BJ (cell line): ENCODE results near the gene IFIT5. TPM values are rescaled to one million over a fixed set of nuclear protein-coding genes. Genes with fewer than 3 reads are reported as not detected.
"Not testable (repeated sequence)": the region's sequence is repeated elsewhere in the genome, so short reads cannot be mapped to it uniquely, and the experiment has no call there.

Experiments used
- CTCF ChIA-PET: fragments of 350-600 bp; formaldehyde crosslinking; extraction: SDS; loops from one replicate; lab custom pipeline; 2021; ENCODE audit warnings: antibody characterized with exemption, inconsistent platforms; lab: Yijun Ruan, JAX
- POLR2A ChIA-PET: fragments of 300-600 bp; sonication (Branson Sonifier 250); formaldehyde crosslinking; extraction: SDS; loops from one replicate; lab custom pipeline; 2021; ENCODE audit warnings: antibody characterized with exemption; lab: Charles Lee
- DNase-seq: peaks from one replicate; pipeline ENCODE4 v3.0.0-alpha.2; 2011; ENCODE audit warnings: low read depth
- H3K27me3 ChIP-seq: 2 replicates; pipeline ENCODE4 v1.6.0; 2011; ENCODE audit warnings: low read length; ENCODE audit not compliant: control insufficient read depth, insufficient read depth
- H3K36me3 ChIP-seq: 2 replicates; pipeline ENCODE4 v1.5.1; 2011; ENCODE audit warnings: low read length; ENCODE audit not compliant: control insufficient read depth, insufficient read depth
- H3K4me3 ChIP-seq: 2 replicates; pipeline ENCODE4 v1.5.1; 2011; ENCODE audit warnings: low read depth, mild to moderate bottlenecking, control low read depth, low read length
- polyA plus RNA-seq: library from polyadenylated mRNA; depleted of rRNA; stranded (reverse); fragments of >200 nt; gene quantifications from 2 replicates; pipeline ENCODE4 v1.2.3, GENCODE V29; 2011
- TF ChIP-seq, protein P1 (sequence below): IDR thresholded peaks from 2 replicates; pipeline ENCODE4 v1.5.1; 2011; ENCODE audit warnings: low read depth, mild to moderate bottlenecking, control low read depth, inconsistent platforms, low read length, moderate library complexity; ENCODE audit not compliant: insufficient read depth

The IFIT5 gene
- polyA plus RNA-seq, 1 experiment: 6.5 TPM

- ChIA-PET CTCF (interaction anchor here (1.1 kb wide), 1 partner anchor 151 kb away, joined by 3 read pairs; no protein-coding TSS in a partner anchor), POLR2A (no interaction called here)
- peaks cover 5% of the 10 kb centered on the region; the same call in 1 of the 2 replicates for H3K36me3 ChIP-seq
- H3K27me3 ChIP-seq: no peaks in the 10 kb centered on the region
- H3K4me3 ChIP-seq: no peak overlapping the region
- TF ChIP-seq, protein P1, sequence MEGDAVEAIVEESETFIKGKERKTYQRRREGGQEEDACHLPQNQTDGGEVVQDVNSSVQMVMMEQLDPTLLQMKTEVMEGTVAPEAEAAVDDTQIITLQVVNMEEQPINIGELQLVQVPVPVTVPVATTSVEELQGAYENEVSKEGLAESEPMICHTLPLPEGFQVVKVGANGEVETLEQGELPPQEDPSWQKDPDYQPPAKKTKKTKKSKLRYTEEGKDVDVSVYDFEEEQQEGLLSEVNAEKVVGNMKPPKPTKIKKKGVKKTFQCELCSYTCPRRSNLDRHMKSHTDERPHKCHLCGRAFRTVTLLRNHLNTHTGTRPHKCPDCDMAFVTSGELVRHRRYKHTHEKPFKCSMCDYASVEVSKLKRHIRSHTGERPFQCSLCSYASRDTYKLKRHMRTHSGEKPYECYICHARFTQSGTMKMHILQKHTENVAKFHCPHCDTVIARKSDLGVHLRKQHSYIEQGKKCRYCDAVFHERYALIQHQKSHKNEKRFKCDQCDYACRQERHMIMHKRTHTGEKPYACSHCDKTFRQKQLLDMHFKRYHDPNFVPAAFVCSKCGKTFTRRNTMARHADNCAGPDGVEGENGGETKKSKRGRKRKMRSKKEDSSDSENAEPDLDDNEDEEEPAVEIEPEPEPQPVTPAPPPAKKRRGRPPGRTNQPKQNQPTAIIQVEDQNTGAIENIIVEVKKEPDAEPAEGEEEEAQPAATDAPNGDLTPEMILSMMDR: no peak
- DNase-seq: no peak
These were observed 11.3 kb upstream of the IFIT5 start for GRCh38 chr10:89403043-89403442.

DNA sequence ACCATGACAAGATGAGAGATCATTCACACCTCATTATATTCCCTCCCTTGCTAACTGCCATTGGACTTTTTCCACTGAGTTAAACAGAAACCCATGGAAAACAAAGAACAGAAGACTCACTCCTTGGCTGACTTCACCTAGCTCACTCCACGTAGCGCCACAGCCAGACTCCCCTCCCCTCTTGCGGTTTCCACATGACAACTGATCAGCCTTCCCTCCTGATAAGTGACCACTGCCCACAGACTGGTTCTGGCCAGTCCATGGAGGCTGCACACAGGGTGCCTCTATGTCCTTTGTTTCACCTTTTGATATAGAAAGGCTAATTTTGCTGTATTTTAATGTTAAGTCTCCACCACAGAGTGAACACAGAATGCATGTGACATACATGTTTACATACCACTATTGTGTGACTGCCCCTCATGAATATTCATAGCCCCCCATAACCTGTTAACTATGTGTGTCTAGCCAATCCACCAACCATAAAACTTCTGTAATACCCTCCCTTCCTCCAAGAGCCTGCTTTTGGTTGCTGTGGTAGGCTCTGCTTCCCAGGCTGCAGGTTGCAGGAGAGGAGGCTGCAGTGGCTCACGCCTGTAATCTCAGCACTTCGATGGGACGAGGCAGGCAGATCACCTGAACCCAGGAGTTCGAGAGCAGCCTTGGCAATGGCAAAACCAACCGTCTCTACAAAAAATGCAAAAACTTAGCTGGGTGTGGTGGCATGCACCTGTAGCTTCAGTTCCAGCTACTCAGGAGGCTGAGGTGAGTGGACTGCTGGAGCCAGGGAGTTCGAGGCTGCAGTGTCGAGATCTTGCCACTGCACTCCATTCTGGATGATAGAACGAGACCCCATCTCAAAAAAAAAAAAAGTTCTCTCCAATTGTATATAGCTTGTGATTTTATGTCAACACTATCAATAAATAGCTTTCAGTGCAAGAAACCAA is 10.0 kb upstream of the IFIT5 start:
- TF ChIP-seq, protein P1: no peak
- no peak for DNase-seq
- Histone ChIP-seq H3K36me3 (peaks cover 5% of the 10 kb centered on the region; the same call in 1 of the 2 replicates), H3K27me3 (no peaks in the 10 kb centered on the region), H3K4me3 (no peak overlapping the region)
- ChIA-PET POLR2A (no interaction called here), CTCF (interaction anchor here (0.6 to 0.7 kb wide), 3 partner anchors 10 to 172 kb away, joined by 3 read pairs; partner anchors contain the start of gene IFIT5)

GRCh38 chr10:89406178-89406577 is 8.2 kb upstream of the IFIT5 start:
- H3K4me3 ChIP-seq, H3K36me3 ChIP-seq, H3K27me3 ChIP-seq, CTCF ChIA-PET, POLR2A ChIA-PET, DNase-seq: not testable (repeated sequence)

- H3K27me3 ChIP-seq, DNase-seq, POLR2A ChIA-PET: not testable (repeated sequence)
These were observed 6.6 kb upstream of the IFIT5 start for GRCh38 chr10:89407792-89408191.

GRCh38 chr10:89409282-89409681 is 5.1 kb upstream of the IFIT5 start:
- DNase-seq, H3K27me3 ChIP-seq, POLR2A ChIA-PET, H3K4me3 ChIP-seq, H3K36me3 ChIP-seq: not testable (repeated sequence)
- CTCF ChIA-PET: interaction anchor here (1.5 kb wide), 1 partner anchor 9 kb away, joined by 3 read pairs; no protein-coding TSS in a partner anchor

More at GRCh38 chr10:89407792-89408191, 6.6 kb upstream of the IFIT5 start:
- H3K4me3 ChIP-seq, H3K36me3 ChIP-seq, CTCF ChIA-PET: not testable (repeated sequence)

- H3K27me3 ChIP-seq, POLR2A ChIA-PET, H3K36me3 ChIP-seq, CTCF ChIA-PET, H3K4me3 ChIP-seq, DNase-seq: not testable (repeated sequence)
These were observed 3.8 kb upstream of the IFIT5 start for GRCh38 chr10:89410551-89410950.

- H3K4me3 ChIP-seq, POLR2A ChIA-PET, CTCF ChIA-PET, H3K36me3 ChIP-seq, H3K27me3 ChIP-seq, DNase-seq: not testable (repeated sequence)
These were observed 3.2 kb upstream of the IFIT5 start for GRCh38 chr10:89411135-89411534.

DNA sequence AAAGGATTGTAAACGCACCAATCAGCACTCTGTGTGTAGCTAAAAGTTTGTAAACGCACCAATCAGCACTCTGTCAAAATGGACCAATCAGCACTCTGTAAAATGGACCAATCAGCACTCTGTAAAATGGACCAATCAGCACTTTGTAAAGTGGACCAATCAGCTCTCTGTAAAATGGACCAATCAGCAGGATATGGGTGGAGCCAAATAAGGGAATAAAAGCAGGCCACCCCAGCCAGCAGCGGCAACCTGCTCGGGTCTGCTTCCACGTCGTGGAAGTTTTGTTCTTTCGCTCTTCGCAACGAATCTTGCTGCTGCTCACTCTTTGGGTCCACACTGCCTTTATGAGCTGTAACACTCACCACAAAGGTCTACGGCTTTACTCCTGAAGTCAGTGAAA is 2.1 kb upstream of the IFIT5 start:
- POLR2A ChIA-PET, DNase-seq, H3K4me3 ChIP-seq, H3K36me3 ChIP-seq, H3K27me3 ChIP-seq: not testable (repeated sequence)
- CTCF ChIA-PET: interaction anchor here (0.6 kb wide), 1 partner anchor 451 kb away, joined by 4 read pairs; no protein-coding TSS in a partner anchor
